ENCODE measurements around the gene RXRG.

DNA sequence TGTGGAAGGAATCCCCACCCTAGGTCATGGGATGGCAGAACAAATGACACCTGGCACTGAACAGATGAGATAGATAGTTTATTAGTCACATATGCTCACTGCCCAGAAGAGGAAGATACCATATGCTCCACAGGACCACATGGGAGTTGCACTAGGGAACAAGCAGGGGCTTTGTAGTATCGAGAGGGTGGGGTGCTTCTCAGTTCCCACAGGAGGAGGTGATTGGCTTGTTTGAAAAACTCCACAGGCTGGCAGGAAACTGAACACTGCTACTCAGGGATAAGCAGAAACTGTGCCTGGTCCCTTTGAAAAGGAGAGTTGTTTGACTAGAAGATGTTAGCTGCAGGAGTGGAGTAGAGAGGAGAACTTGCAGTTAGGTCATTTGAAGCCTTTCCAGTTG lies 31.9 kb upstream of the RXRG start:
- TF ChIP-seq ZNF274 (IDR thresholded peaks at IDR 0.05; ENCODE audit: low read depth, low read length) (no peak), YY1 (IDR thresholded peaks at IDR 0.05; ENCODE audit: insufficient read depth, insufficient read length) (no peak)
